G401.6 (cell line): ENCODE measurements around the gene IL12A.

ENCODE experiments used
- FAIRE-seq: peaks from 2 replicates; lab custom pipeline; 2012; peaks lifted over from hg19 to GRCh38; lab: Jason Lieb, UNC

Gene IL12A

DNA sequence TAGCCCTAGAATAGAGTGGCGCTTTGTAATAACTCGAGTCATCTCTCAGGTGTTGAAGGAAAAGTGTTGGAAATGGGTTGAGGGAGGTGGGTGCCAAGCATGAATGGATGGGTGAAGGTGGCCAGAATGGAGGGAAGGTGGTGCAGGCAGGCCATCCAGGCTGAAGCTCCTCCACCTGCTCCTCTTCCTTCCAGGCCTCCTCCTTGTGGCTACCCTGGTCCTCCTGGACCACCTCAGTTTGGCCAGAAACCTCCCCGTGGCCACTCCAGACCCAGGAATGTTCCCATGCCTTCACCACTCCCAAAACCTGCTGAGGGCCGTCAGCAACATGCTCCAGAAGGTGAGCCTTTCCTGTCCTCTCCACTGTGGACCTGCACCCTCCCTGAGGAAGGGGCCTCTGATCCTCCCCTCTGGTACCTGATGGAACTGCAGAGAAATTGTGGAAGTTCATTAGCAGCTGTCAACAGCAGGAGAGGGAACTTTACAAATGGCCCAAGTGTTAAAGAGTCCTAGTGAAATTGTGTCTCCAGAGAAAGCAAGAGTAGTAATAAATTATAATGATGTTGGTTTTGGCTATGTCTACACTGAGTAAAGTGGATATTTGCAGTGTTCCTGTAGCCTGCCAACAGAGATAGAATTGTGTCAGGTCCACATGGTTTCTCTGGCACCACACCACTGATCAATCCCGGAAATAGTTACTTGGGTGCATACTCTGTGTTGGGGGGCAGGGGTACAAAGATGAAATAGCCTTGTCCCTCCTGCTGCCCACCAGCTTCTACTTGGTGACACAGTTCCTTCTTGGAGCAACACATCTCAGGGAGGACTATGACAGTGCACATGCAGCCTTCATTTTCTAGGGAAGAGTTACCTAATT, 1.6 kb downstream of the IL12A start:
- FAIRE-seq, result no peak

GRCh38 chr3:159991591-159991990, 3.0 kb downstream of the IL12A start:
- no peak for FAIRE-seq

DNA sequence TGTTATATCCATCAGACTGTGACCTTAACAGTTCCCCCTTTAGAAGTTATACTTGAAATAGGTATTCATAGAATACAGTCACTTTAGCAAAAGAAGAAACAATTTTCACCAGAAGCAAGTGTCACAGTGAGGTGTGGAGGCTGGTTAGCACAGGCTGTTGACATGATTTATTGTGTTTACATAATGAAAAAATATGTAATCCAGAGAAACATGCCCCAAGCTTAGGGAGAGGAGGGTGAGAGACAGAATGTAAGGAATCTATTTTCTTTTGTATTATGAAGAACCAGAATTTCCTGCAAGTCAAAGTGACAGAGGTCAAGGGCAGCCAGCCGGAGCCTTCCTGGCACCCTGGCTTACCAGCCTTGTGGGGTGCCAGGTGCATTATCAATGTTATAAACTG, 4.0 kb downstream of the IL12A start:
- FAIRE-seq, result no peak

DNA sequence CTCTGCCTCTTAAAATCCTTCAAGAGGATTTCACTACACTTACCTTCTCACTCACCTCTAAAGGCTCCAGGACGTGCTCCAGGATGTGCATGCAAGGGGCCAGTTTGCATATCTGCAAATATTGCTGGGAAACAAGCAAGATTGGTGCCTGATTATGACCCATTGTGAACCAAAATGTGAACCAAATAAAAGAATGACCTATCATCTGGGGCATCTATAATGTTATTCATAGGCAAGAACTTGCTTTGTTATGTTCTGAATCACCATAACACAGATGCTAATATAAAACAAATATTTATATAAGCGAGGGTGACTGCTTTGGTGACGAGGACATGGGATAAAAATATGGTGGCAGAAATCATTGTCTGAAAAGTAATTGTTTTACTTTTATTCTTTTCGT, 5.5 kb downstream of the IL12A start:
- FAIRE-seq, result no peak

GRCh38 chr3:159995091-159995490, 6.5 kb downstream of the IL12A start:
- no peak for FAIRE-seq

GRCh38 chr3:159996018-159996417, 7.4 kb downstream of the IL12A start:
- FAIRE-seq, result no peak

GRCh38 chr3:159996959-159997358, 8.3 kb downstream of the IL12A start:
- FAIRE-seq, result no peak

DNA sequence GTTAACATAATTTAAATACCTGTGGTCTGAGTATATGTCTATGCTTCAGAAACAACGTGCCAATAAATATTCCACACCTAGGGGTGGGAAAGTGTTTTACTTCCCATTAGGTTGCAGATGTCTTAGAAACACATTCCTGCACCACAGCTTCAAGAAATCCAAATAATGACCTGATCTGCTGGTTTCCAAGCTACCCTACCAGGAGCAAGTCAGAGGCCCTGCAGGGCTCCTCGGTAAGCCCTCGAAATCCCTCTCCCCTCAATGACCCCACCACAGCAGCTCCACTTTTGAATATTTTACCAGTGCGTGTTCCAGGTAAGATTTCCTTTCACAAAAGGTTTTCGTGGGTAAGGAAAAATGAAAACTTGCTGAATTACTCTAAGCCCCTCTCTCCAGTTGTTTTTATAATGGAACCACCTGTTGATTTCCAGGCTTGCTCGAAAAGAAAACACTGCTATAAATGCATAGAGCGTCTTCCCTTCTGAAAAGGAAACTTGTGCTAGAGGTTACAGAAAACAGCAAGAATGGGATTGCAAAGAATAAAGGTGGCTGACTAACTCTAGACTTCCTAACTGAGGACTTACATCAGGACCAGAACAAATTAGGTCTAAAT, 12.6 kb downstream of the IL12A start:
- FAIRE-seq, result no peak

- FAIRE-seq, result no peak
Observed at GRCh38 chr3:160001850-160002623, 13.4 kb downstream of the IL12A start.

- FAIRE-seq, result no peak
Observed at GRCh38 chr3:160003520-160004128, 15.0 kb downstream of the IL12A start.

- FAIRE-seq, result no peak
Observed at GRCh38 chr3:160005004-160005403, 16.4 kb downstream of the IL12A start.

DNA sequence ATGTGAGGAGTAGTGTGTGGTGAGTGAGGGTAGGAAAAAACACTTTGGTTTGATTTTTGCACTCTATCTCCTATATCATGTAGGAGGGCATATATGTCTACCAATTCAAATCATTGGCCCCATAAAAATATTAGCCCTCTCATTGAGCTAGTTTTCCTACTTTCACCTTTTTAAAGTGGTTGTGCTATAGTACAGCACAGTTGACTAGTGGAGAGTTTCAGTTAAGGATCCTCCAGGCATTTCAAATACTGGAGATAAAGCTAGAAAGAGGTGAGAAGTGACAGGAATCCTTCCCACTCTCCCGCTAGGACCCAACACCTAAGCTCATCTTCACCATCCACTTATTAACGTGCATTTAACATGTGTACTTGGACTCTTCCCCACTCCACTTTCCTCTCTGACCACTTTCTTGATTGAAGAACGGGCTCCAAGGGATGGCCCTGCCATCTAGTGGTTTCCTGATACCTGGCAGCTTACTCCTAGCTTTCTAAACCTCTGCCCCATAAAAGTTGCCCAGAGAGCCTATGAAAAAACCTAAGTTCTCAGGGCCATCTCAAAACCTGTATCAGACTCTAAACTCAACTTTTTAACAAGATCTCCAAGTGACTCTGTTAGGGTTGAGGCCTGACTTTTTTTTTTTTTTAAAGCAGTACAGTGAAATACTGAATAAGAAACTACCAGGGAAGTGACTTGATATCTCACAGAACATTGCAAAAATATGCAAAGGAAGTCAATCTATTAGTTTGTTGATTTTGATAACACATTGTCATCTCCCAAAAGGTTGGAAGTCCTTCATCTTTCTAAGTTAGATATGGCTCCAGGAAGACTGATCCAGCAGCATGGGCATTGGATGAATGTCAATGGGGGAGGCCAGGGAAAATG, 17.9 kb downstream of the IL12A start:
- FAIRE-seq, result peak; percentile 82

DNA sequence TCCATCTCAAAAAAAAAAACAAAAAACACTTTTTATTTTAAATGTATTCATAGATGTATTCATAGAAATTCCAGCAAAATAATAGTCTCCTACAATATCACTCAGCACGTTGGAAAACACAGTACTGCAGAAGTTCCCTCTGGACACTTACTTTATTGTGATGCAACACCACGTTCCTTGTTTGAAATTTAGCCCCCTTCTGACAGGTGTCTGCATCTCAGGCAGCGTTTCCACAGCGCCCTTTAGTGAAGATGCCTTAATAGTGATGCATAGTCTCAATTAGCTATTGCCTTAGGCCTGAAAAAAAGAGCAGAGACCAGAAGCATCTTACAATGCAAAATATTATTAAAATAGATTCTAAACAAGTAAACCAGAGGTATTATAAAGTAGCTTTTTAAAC, 20.3 kb downstream of the IL12A start:
- no peak for FAIRE-seq

DNA sequence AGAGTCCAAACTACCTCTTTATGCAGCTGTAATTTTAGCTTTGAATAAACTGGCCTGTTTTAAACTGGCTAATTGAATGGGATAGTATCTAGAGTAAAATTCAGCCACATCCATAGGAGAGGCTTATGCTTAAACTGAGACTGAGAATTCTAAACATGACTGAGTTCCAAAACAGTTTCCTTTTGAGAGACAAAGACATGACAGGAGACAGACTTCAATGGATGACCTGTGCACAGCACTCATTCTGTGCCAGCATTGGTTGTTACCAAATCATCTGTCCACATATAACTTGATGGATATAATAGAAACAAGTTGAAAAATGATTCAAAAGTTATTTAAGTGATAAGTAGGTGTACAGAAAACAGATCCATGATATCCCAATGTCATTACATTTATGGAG, 20.9 kb downstream of the IL12A start:
- FAIRE-seq, result no peak

DNA sequence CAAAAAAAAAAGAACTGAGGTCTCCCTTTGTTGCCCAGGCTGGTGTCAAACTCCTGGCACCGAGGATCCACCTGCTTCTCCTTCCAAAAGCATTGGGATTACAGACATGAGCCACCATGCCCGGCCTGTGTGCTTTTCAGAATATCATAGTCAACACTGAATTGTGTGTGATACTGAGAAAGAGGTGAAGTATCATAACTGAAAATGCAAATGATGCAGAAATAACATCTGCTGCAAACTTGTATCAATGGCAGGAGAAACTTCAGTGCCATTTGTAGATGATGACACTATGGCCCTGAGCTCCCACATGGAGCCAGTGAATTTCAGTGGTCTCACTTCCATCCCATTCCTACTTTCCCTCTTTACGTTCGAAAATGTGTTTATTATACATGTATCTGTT, 21.9 kb downstream of the IL12A start:
- FAIRE-seq, result no peak

- FAIRE-seq, result no peak
Observed at GRCh38 chr3:160012108-160012507, 23.5 kb downstream of the IL12A start.

DNA sequence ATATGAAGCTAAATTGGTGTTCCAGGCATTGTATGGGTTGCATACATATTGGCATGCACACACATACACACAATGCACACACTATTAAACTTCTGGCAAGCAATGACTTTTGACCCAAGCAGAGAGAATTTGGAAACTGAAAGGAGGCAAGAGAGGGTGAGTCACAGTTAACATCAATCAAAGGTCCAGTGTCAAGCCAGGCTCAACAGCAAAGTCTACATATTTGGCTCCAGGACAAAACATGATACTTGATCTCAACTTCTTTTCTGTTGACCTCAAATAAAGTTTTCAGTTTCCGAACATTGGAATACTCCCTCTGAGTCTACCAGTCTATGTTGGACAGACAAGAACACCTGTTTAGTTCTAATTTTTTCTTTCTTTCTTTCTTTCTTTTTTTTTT, 28.3 kb downstream of the IL12A start:
- FAIRE-seq, result no peak

DNA sequence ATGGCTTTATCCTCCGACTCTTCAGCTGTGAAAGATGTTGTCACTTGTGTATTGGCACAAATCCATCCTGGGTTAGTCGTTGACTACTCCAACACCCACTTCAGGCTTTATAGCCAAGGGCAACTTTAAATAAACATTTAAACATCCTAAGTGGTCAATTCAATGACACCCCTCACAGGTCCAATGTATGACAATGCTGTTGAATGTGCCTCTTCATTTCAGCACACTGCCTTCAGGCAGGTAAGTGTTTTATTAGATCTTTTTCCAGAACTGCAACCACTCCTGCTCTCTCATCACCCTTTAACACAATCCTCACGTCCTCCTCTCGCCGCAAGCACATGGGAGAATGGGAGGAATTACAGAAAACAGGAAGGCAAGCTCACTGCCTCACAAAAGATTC, 30.3 kb downstream of the IL12A start:
- no peak for FAIRE-seq

GRCh38 chr3:160020057-160020711, 31.5 kb downstream of the IL12A start:
- no peak for FAIRE-seq

DNA sequence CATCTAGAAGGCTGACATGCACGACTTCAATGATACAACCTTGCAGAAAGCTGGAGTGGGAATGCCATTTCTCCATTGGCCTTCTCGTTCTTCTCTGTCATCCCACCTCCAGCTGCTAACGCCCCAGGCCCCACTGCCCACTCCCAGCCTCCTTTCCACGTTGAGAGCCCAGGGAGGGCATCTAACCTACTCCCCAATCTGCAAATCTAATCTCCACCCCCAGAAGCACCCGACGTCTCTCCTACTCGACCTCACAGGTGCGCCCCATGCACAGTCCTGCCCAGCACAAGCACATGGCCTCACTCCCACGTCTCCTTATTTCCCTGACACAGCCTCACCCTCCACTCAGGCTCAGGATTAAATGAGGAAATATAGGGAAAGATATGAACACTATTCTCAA, 33.4 kb downstream of the IL12A start:
- FAIRE-seq, result no peak

DNA sequence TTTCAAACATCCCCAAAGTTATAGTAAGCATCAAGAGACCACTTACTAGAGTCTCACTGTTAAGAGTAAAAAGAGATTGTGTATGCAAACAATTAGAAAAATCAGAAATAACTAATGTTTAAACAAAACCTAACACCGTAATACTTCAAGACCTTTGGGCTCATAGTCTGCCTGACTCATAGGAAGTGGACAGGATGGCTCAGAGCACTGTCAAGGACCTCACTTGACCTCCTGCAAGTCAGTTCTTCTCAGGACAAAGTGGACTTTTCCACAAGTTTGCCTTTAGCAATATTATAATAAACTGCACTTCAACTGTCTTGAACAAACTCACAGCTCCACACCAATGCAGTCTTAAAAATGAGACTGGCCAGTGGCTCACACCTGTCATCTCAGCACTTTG, 34.8 kb downstream of the IL12A start:
- FAIRE-seq, result no peak
